WTC11 (cell line): Measurements from ENCODE around the gene EIF3L. TPM values are rescaled to one million over a fixed set of nuclear protein-coding genes. Genes with fewer than 3 reads are reported as not detected.

ENCODE experiments used
- ATAC-seq: fragments of 200-7000 bp; cut with Tn5 transposase; 2 replicates; pipeline ENCODE4 v1.10.0; 2021; ENCODE audit warnings: mild to moderate bottlenecking, moderate library complexity
- CTCF ChIA-PET: fragments of 300-600 bp; sonication (Branson Sonifier 250); formaldehyde crosslinking; loops from one replicate; lab custom pipeline; 2021; ENCODE audit warnings: antibody characterized with exemption; lab: Charles Lee
- POLR2A ChIA-PET: fragments of 350-600 bp; sonication (Branson Sonifier 250); formaldehyde crosslinking; loops from one replicate; lab custom pipeline; 2021; ENCODE audit warnings: antibody characterized with exemption; lab: Charles Lee
- DNase-seq: peaks from one replicate; pipeline ENCODE4 v3.0.0; 2021; ENCODE audit warnings: low spot score
- H3K27ac Mint-ChIP-seq: 2 replicates; pipeline ENCODE4 v1.8.0; 2021; ENCODE audit warnings: mixed read lengths
- H3K27me3 Mint-ChIP-seq: 2 replicates; pipeline ENCODE4 v1.8.0; 2021; ENCODE audit warnings: low read depth, mild to moderate bottlenecking, moderate library complexity, mixed read lengths
- H3K36me3 Mint-ChIP-seq: 2 replicates; pipeline ENCODE4 v1.8.0; 2021; ENCODE audit warnings: mixed read lengths
- H3K4me1 Mint-ChIP-seq: 2 replicates; pipeline ENCODE4 v1.8.0; 2022; ENCODE audit warnings: mixed read lengths
- H3K4me3 Mint-ChIP-seq: 2 replicates; pipeline ENCODE4 v1.8.0; 2021; ENCODE audit warnings: mild to moderate bottlenecking, moderate library complexity, mixed read lengths
- H3K9me3 Mint-ChIP-seq: 2 replicates; pipeline ENCODE4 v1.8.0; 2021; ENCODE audit warnings: mixed read lengths
- CBFB ChIP-seq: sonication (generic); formaldehyde crosslinking; IDR thresholded peaks from 2 replicates; pipeline ENCODE4 v1.8.1; 2022; ENCODE audit warnings: mild to moderate bottlenecking, low read depth, missing genetic modification reagents
- EMX1 ChIP-seq: fragments of 250-450 bp; sonication (Bioruptor Pico); IDR thresholded peaks from 2 replicates; pipeline ENCODE4 v1.8.0; 2021; ENCODE audit warnings: mild to moderate bottlenecking
- GABPB1 ChIP-seq: sonication (generic); formaldehyde crosslinking; IDR thresholded peaks from 2 replicates; pipeline ENCODE4 v1.8.1; 2023; ENCODE audit warnings: mild to moderate bottlenecking, missing genetic modification reagents
- JUN ChIP-seq: sonication (generic); formaldehyde crosslinking; IDR thresholded peaks from 2 replicates; pipeline ENCODE4 v1.8.0; 2023; ENCODE audit warnings: mild to moderate bottlenecking, missing genetic modification reagents
- NR1H2 ChIP-seq: sonication (generic); formaldehyde crosslinking; IDR thresholded peaks from 2 replicates; pipeline ENCODE4 v1.9.0; 2021; ENCODE audit warnings: mild to moderate bottlenecking, moderate library complexity, missing genetic modification reagents
- NR2C2 ChIP-seq: sonication (generic); formaldehyde crosslinking; IDR thresholded peaks from 2 replicates; pipeline ENCODE4 v1.8.0; 2022; ENCODE audit warnings: mild to moderate bottlenecking, missing genetic modification reagents
- TEAD4 ChIP-seq: sonication (generic); formaldehyde crosslinking; IDR thresholded peaks from 2 replicates; pipeline ENCODE4 v1.8.0; 2022; ENCODE audit warnings: mild to moderate bottlenecking, missing genetic modification reagents
- TP53 ChIP-seq: sonication (generic); formaldehyde crosslinking; IDR thresholded peaks from 2 replicates; pipeline ENCODE4 v1.8.1; 2023; ENCODE audit warnings: mild to moderate bottlenecking, missing genetic modification reagents
- ZNF138 ChIP-seq: sonication (generic); formaldehyde crosslinking; conservative IDR thresholded peaks from 2 replicates; pipeline ENCODE4 v1.8.1; 2022; ENCODE audit warnings: mild to moderate bottlenecking, moderate library complexity, missing genetic modification reagents
- ZNF396 ChIP-seq: fragments of 250-450 bp; sonication (Bioruptor Pico); IDR thresholded peaks from 2 replicates; pipeline ENCODE4 v1.8.0; 2021; ENCODE audit warnings: mild to moderate bottlenecking, moderate library complexity, borderline replicate concordance
- total RNA-seq: library from RNA; stranded (reverse); gene quantifications from 3 replicates; pipeline ENCODE4 v1.2.3, GENCODE V29; 2021
- TF ChIP-seq, protein P1 (sequence below): sonication (generic); formaldehyde crosslinking; IDR thresholded peaks from 2 replicates; pipeline ENCODE4 v1.8.0; 2022; ENCODE audit warnings: mild to moderate bottlenecking, missing genetic modification reagents
- TF ChIP-seq, protein P2 (sequence below): sonication (generic); formaldehyde crosslinking; conservative IDR thresholded peaks from 2 replicates; pipeline ENCODE4 v1.8.1; 2023; ENCODE audit warnings: mild to moderate bottlenecking, low read depth, missing genetic modification reagents, moderate library complexity
- TF ChIP-seq, protein P3 (sequence below): sonication (generic); formaldehyde crosslinking; IDR thresholded peaks from 2 replicates; pipeline ENCODE4 v1.8.1; 2023; ENCODE audit warnings: mild to moderate bottlenecking, missing genetic modification reagents, moderate library complexity
- TF ChIP-seq, protein P4 (sequence below): sonication (generic); formaldehyde crosslinking; IDR thresholded peaks from 2 replicates; pipeline ENCODE4 v1.8.0; 2022; ENCODE audit warnings: missing genetic modification reagents
- TF ChIP-seq, protein P5 (sequence below): sonication (generic); formaldehyde crosslinking; IDR thresholded peaks from 2 replicates; pipeline ENCODE4 v1.8.1; 2022; ENCODE audit warnings: missing genetic modification reagents, borderline replicate concordance
- TF ChIP-seq, protein P6 (sequence below): fragments of 250-450 bp; sonication (Bioruptor Pico); IDR thresholded peaks from 2 replicates; pipeline ENCODE4 v1.8.0; 2021; ENCODE audit warnings: mild to moderate bottlenecking
- TF ChIP-seq, protein P7 (sequence below): sonication (generic); formaldehyde crosslinking; IDR thresholded peaks from 2 replicates; pipeline ENCODE4 v1.8.0; 2023; ENCODE audit warnings: missing genetic modification reagents

EIF3L gene
- total RNA-seq, 1 experiment from 2014 or later: 611 TPM

DNA sequence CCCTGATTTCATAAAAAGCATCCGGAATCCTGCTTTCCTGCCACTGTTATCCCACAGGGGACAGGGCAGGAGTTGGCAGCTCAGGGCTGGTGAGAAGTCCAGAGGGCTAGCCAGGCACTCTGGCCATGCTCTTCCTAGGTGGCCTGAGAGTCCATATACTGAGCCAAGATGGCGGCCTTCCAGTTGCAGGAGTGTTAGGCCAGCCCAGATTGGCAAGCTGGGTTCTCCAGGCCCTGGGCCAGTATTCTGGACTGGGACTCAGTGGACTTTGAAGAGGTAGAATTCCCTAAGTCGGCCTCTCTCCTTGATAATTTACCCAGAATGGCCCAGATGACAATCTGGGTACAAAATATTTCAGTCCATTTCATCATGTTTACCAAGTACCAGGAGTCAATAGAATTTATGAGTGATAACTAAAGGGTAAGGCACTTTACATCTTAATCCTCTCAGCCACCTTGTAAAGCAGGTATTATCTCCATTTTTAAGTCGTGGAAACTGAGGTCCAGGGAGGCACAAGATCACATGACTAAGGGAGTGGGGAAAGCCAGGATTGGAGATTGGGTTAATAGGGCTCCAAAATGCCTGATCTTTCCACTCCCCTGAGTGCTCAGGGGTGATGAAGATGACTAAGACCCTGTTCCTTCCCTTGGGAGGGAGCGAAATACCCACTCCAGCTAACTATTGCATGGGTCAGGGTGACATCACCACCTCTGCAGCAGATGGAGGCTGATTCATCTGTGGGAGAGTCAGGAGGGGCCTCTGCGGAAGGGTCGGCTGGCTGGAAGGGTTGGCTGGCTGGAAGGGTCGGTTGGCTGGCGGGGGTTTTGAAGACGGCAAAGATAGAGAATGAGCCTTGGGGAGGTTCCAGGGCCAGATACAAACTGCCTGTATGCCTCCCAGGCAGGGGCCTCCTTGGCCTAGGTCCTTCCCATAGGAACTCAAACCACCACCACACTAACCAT is 55.6 kb downstream of the EIF3L start:
- TF ChIP-seq, protein P1, sequence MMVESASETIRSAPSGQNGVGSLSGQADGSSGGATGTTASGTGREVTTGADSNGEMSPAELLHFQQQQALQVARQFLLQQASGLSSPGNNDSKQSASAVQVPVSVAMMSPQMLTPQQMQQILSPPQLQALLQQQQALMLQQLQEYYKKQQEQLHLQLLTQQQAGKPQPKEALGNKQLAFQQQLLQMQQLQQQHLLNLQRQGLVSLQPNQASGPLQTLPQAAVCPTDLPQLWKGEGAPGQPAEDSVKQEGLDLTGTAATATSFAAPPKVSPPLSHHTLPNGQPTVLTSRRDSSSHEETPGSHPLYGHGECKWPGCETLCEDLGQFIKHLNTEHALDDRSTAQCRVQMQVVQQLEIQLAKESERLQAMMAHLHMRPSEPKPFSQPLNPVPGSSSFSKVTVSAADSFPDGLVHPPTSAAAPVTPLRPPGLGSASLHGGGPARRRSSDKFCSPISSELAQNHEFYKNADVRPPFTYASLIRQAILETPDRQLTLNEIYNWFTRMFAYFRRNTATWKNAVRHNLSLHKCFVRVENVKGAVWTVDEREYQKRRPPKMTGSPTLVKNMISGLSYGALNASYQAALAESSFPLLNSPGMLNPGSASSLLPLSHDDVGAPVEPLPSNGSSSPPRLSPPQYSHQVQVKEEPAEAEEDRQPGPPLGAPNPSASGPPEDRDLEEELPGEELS (CRISPR knock-in tag): peak; percentile 43; the same call in 1 of the 2 replicates
- TF ChIP-seq, protein P2, sequence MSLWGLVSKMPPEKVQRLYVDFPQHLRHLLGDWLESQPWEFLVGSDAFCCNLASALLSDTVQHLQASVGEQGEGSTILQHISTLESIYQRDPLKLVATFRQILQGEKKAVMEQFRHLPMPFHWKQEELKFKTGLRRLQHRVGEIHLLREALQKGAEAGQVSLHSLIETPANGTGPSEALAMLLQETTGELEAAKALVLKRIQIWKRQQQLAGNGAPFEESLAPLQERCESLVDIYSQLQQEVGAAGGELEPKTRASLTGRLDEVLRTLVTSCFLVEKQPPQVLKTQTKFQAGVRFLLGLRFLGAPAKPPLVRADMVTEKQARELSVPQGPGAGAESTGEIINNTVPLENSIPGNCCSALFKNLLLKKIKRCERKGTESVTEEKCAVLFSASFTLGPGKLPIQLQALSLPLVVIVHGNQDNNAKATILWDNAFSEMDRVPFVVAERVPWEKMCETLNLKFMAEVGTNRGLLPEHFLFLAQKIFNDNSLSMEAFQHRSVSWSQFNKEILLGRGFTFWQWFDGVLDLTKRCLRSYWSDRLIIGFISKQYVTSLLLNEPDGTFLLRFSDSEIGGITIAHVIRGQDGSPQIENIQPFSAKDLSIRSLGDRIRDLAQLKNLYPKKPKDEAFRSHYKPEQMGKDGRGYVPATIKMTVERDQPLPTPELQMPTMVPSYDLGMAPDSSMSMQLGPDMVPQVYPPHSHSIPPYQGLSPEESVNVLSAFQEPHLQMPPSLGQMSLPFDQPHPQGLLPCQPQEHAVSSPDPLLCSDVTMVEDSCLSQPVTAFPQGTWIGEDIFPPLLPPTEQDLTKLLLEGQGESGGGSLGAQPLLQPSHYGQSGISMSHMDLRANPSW (CRISPR knock-in tag): no peak
- TF ChIP-seq ZNF396 (CRISPR knock-in tag): no peak
- TF ChIP-seq NR2C2 (CRISPR knock-in tag): no peak
- TF ChIP-seq ZNF138 (CRISPR knock-in tag): no peak
- no peak for TF ChIP-seq TEAD4
- 0 out of 2 replicates have a peak, but pooled peaks have one; percentile 34 for TF ChIP-seq JUN (CRISPR knock-in tag)
- TF ChIP-seq, protein P3, sequence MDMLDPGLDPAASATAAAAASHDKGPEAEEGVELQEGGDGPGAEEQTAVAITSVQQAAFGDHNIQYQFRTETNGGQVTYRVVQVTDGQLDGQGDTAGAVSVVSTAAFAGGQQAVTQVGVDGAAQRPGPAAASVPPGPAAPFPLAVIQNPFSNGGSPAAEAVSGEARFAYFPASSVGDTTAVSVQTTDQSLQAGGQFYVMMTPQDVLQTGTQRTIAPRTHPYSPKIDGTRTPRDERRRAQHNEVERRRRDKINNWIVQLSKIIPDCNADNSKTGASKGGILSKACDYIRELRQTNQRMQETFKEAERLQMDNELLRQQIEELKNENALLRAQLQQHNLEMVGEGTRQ (CRISPR knock-in tag): 0 out of 2 replicates have a peak, but pooled peaks have one; percentile 37
- no peak for TF ChIP-seq EMX1
- TF ChIP-seq, protein P4, sequence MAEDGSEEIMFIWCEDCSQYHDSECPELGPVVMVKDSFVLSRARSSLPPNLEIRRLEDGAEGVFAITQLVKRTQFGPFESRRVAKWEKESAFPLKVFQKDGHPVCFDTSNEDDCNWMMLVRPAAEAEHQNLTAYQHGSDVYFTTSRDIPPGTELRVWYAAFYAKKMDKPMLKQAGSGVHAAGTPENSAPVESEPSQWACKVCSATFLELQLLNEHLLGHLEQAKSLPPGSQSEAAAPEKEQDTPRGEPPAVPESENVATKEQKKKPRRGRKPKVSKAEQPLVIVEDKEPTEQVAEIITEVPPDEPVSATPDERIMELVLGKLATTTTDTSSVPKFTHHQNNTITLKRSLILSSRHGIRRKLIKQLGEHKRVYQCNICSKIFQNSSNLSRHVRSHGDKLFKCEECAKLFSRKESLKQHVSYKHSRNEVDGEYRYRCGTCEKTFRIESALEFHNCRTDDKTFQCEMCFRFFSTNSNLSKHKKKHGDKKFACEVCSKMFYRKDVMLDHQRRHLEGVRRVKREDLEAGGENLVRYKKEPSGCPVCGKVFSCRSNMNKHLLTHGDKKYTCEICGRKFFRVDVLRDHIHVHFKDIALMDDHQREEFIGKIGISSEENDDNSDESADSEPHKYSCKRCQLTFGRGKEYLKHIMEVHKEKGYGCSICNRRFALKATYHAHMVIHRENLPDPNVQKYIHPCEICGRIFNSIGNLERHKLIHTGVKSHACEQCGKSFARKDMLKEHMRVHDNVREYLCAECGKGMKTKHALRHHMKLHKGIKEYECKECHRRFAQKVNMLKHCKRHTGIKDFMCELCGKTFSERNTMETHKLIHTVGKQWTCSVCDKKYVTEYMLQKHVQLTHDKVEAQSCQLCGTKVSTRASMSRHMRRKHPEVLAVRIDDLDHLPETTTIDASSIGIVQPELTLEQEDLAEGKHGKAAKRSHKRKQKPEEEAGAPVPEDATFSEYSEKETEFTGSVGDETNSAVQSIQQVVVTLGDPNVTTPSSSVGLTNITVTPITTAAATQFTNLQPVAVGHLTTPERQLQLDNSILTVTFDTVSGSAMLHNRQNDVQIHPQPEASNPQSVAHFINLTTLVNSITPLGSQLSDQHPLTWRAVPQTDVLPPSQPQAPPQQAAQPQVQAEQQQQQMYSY (CRISPR knock-in tag): peak; percentile 20; the same call in 1 of the 2 replicates
- TF ChIP-seq TP53 (CRISPR knock-in tag): no peak
- TF ChIP-seq, protein P5, sequence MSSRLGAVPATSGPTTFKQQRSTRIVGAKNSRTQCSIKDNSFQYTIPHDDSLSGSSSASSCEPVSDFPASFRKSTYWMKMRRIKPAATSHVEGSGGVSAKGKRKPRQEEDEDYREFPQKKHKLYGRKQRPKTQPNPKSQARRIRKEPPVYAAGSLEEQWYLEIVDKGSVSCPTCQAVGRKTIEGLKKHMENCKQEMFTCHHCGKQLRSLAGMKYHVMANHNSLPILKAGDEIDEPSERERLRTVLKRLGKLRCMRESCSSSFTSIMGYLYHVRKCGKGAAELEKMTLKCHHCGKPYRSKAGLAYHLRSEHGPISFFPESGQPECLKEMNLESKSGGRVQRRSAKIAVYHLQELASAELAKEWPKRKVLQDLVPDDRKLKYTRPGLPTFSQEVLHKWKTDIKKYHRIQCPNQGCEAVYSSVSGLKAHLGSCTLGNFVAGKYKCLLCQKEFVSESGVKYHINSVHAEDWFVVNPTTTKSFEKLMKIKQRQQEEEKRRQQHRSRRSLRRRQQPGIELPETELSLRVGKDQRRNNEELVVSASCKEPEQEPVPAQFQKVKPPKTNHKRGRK: no peak
- peak; percentile 70 for TF ChIP-seq GABPB1 (CRISPR knock-in tag)
- TF ChIP-seq, protein P6, sequence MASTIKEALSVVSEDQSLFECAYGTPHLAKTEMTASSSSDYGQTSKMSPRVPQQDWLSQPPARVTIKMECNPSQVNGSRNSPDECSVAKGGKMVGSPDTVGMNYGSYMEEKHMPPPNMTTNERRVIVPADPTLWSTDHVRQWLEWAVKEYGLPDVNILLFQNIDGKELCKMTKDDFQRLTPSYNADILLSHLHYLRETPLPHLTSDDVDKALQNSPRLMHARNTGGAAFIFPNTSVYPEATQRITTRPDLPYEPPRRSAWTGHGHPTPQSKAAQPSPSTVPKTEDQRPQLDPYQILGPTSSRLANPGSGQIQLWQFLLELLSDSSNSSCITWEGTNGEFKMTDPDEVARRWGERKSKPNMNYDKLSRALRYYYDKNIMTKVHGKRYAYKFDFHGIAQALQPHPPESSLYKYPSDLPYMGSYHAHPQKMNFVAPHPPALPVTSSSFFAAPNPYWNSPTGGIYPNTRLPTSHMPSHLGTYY (CRISPR knock-in tag): no peak
- TF ChIP-seq NR1H2 (CRISPR knock-in tag): no peak
- TF ChIP-seq CBFB (CRISPR knock-in tag): no peak
- TF ChIP-seq, protein P7, sequence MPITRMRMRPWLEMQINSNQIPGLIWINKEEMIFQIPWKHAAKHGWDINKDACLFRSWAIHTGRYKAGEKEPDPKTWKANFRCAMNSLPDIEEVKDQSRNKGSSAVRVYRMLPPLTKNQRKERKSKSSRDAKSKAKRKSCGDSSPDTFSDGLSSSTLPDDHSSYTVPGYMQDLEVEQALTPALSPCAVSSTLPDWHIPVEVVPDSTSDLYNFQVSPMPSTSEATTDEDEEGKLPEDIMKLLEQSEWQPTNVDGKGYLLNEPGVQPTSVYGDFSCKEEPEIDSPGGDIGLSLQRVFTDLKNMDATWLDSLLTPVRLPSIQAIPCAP (CRISPR knock-in tag): 0 out of 2 replicates have a peak, but pooled peaks have one; percentile 46
- TF ChIP-seq, all 79 proteins: peak for 6
- no peaks in the 10 kb centered on the region for H3K36me3 Mint-ChIP-seq
- H3K4me1 Mint-ChIP-seq: peaks cover 25% of the 10 kb centered on the region
- H3K27ac Mint-ChIP-seq: no peak overlapping the region; the same call in 1 of the 2 replicates
- H3K4me3 Mint-ChIP-seq: peak overlapping the region; percentile 68
- ChIA-PET POLR2A (interaction anchor here (0.6 to 1.8 kb wide), 3 partner anchors 8 to 224 kb away, joined by 3 to 10 read pairs (median 3); no protein-coding TSS in a partner anchor), CTCF (interaction anchor here (0.6 to 3.2 kb wide), 16 partner anchors 9 to 163 kb away, joined by 3 to 20 read pairs (median 6); partner anchors contain the start of genes C22orf23 and POLR2F)
- no peaks in the 10 kb centered on the region for H3K9me3 Mint-ChIP-seq
- ATAC-seq (0 out of 2 replicates have a peak, but pooled peaks have one; percentile 2), DNase-seq (no peak)
- no peaks in the 10 kb centered on the region for H3K27me3 Mint-ChIP-seq
